ENCODE measurements around the gene ZNF497.

DNA sequence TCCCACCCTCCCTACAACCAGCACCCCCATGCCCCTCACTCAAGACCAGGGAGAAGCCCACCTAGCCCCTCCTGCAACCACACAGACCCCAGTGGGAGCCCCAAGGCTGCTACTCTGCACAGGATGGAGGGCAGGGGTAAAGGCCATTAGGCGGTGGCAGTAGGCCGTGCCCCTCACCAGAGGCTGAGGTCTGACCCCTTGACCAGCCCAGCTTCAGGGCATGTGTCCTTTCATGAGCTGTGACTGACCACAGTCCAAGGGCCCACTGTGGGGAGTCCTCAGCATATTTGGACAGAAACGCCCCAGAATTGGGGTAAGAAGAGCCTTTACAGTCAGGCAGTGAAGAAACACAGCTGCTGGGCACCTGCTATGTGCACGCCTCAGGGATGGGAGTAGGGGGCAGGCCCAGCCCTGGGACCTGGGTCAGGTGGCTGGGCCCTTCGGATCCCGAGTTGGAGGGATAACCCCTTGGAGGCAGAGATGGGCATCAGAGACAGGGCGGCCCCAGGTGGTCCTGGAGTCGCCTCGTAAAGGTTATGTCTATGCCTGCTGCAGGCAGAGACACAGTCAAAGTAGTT lies 22.9 kb upstream of the ZNF497 start:
- TF ChIP-seq, protein P1, sequence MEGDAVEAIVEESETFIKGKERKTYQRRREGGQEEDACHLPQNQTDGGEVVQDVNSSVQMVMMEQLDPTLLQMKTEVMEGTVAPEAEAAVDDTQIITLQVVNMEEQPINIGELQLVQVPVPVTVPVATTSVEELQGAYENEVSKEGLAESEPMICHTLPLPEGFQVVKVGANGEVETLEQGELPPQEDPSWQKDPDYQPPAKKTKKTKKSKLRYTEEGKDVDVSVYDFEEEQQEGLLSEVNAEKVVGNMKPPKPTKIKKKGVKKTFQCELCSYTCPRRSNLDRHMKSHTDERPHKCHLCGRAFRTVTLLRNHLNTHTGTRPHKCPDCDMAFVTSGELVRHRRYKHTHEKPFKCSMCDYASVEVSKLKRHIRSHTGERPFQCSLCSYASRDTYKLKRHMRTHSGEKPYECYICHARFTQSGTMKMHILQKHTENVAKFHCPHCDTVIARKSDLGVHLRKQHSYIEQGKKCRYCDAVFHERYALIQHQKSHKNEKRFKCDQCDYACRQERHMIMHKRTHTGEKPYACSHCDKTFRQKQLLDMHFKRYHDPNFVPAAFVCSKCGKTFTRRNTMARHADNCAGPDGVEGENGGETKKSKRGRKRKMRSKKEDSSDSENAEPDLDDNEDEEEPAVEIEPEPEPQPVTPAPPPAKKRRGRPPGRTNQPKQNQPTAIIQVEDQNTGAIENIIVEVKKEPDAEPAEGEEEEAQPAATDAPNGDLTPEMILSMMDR (IDR thresholded peaks at IDR 0.05; ENCODE audit: insufficient read depth, low read length, poor library complexity, severe bottlenecking), result no peak
- no peak for TF ChIP-seq EZH2phosphoT487 (conservative IDR thresholded peaks at IDR 0.05; ENCODE audit: low read length)

Measured in SU-DHL-6 (cell line).